ENCODE results near the gene DAP.

DAP gene

DNA sequence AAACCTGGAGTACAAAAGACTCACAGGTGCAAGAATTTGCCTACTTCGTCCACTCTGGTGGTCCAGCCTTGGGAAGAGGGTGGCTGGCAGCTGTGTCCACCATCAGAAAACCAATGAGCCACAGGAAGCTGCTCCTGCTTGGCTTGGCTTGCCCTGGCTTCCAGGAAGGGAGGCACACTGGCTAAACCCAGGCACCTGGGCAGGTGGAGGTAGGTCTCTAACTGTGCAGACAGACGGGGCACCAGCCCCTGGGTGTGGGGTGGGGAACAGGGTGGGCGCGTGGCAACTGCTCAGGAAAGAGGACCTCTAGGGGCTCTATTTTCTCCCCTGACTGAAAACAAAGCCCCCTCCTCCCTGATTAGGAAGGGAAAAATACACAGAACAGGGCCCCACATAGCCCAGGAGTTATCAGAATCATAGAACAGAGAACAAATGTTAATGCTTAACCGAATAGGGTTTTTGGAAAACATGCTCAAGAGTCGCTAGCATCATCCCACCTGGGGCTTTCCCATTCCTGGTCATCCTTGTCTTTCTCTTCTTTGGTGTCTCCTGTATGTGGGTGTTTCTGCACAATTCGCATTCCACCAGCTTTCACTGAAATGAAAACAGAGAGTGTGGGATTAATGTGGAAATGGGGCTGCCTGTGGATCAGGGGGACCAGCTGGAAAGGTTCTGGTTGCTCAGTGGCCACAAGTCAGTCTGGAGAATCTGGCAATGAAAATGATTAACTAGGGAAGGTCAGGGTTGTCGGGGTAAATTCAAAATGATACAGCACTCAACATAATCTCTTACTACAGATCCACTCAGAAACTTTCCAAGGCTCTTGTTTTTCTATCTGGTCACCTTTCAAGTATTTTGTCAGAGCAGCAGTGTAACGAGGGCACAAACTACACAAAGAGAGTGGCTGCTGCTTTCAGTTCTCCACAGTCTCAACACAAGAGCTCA lies 13.1 kb downstream of the DAP start:
- no peaks in the 10 kb centered on the region for H3K9me3 ChIP-seq (ENCODE audit: insufficient read depth, low read length)
- no peaks in the 10 kb centered on the region for H3F3A ChIP-seq (ENCODE audit: insufficient read depth)
- peaks cover 38% of the 10 kb centered on the region for H3K79me2 ChIP-seq (ENCODE audit: insufficient read depth, low read length)
- H3K4me3 ChIP-seq (ENCODE audit: insufficient read depth, low read length, poor library complexity, severe bottlenecking) = no peak overlapping the region
- H3K4me2 ChIP-seq (ENCODE audit: low read depth, low read length, poor library complexity, severe bottlenecking) = no peak overlapping the region
- no peak for TF ChIP-seq EZH2phosphoT487 (conservative IDR thresholded peaks at IDR 0.05; ENCODE audit: low read length)
- TF ChIP-seq, protein P1, sequence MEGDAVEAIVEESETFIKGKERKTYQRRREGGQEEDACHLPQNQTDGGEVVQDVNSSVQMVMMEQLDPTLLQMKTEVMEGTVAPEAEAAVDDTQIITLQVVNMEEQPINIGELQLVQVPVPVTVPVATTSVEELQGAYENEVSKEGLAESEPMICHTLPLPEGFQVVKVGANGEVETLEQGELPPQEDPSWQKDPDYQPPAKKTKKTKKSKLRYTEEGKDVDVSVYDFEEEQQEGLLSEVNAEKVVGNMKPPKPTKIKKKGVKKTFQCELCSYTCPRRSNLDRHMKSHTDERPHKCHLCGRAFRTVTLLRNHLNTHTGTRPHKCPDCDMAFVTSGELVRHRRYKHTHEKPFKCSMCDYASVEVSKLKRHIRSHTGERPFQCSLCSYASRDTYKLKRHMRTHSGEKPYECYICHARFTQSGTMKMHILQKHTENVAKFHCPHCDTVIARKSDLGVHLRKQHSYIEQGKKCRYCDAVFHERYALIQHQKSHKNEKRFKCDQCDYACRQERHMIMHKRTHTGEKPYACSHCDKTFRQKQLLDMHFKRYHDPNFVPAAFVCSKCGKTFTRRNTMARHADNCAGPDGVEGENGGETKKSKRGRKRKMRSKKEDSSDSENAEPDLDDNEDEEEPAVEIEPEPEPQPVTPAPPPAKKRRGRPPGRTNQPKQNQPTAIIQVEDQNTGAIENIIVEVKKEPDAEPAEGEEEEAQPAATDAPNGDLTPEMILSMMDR (IDR thresholded peaks at IDR 0.05; ENCODE audit: insufficient read depth, low read length, poor library complexity, severe bottlenecking) = no peak
- no peaks in the 10 kb centered on the region for H4K20me1 ChIP-seq (ENCODE audit: low read depth, low read length)
- H2AFZ ChIP-seq (ENCODE audit: low read depth, low read length, severe bottlenecking) = no peak overlapping the region
- no peaks in the 10 kb centered on the region for H3K9me2 ChIP-seq (replicated peaks; ENCODE audit: insufficient read depth, low read length)
- no peak overlapping the region for H3K9ac ChIP-seq (ENCODE audit: low read length)
- H3K27me3 ChIP-seq (ENCODE audit: low read length) = no peaks in the 10 kb centered on the region
- peaks cover 8% of the 10 kb centered on the region; the same call in 1 of the 2 replicates for H3K36me3 ChIP-seq (ENCODE audit: low read length)
- no peak overlapping the region for H3K27ac ChIP-seq (ENCODE audit: low read depth, low read length)

- no peaks in the 10 kb centered on the region for H3K9me2 ChIP-seq (replicated peaks; ENCODE audit: insufficient read depth, low read length)
- no peak overlapping the region for H3K9ac ChIP-seq (ENCODE audit: low read length)
- no peak overlapping the region for H3K4me3 ChIP-seq (ENCODE audit: insufficient read depth, low read length, poor library complexity, severe bottlenecking)
- no peaks in the 10 kb centered on the region for H4K20me1 ChIP-seq (ENCODE audit: low read depth, low read length)
- H3K4me2 ChIP-seq (ENCODE audit: low read depth, low read length, poor library complexity, severe bottlenecking) = no peak overlapping the region
- no peaks in the 10 kb centered on the region for H3F3A ChIP-seq (ENCODE audit: insufficient read depth)
- no peak overlapping the region for H3K27ac ChIP-seq (ENCODE audit: low read depth, low read length)
- H3K36me3 ChIP-seq (ENCODE audit: low read length) = peaks cover 8% of the 10 kb centered on the region; the same call in 1 of the 2 replicates
- no peaks in the 10 kb centered on the region for H3K9me3 ChIP-seq (ENCODE audit: insufficient read depth, low read length)
- H3K79me2 ChIP-seq (ENCODE audit: insufficient read depth, low read length) = peaks cover 29% of the 10 kb centered on the region
- H2AFZ ChIP-seq (ENCODE audit: low read depth, low read length, severe bottlenecking) = no peak overlapping the region
- no peaks in the 10 kb centered on the region for H3K27me3 ChIP-seq (ENCODE audit: low read length)
- TF ChIP-seq EZH2phosphoT487 (conservative IDR thresholded peaks at IDR 0.05; ENCODE audit: low read length) = no peak
- TF ChIP-seq, protein P1 (IDR thresholded peaks at IDR 0.05; ENCODE audit: insufficient read depth, low read length, poor library complexity, severe bottlenecking) = no peak
Measured at GRCh38 chr5:10746711-10747110, 14.3 kb downstream of the DAP start.

- H4K20me1 ChIP-seq (ENCODE audit: low read depth, low read length) = no peaks in the 10 kb centered on the region
Measured at GRCh38 chr5:10745133-10745532, 15.9 kb downstream of the DAP start.

More at GRCh38 chr5:10745133-10745532, 15.9 kb downstream of the DAP start:
- Histone ChIP-seq H3K36me3 (ENCODE audit: low read length) (peaks cover 18% of the 10 kb centered on the region; the same call in 1 of the 2 replicates), H3K27me3 (ENCODE audit: low read length) (no peaks in the 10 kb centered on the region), H3F3A (ENCODE audit: insufficient read depth) (no peaks in the 10 kb centered on the region), H3K9me3 (ENCODE audit: insufficient read depth, low read length) (no peaks in the 10 kb centered on the region), H2AFZ (ENCODE audit: low read depth, low read length, severe bottlenecking) (no peak overlapping the region), H3K9ac (ENCODE audit: low read length) (no peak overlapping the region), H3K27ac (ENCODE audit: low read depth, low read length) (no peak overlapping the region), H3K4me2 (ENCODE audit: low read depth, low read length, poor library complexity, severe bottlenecking) (no peak overlapping the region), H3K9me2 (replicated peaks; ENCODE audit: insufficient read depth, low read length) (no peaks in the 10 kb centered on the region), H3K4me3 (ENCODE audit: insufficient read depth, low read length, poor library complexity, severe bottlenecking) (no peak overlapping the region), H3K79me2 (ENCODE audit: insufficient read depth, low read length) (peaks cover 15% of the 10 kb centered on the region; the same call in 1 of the 2 replicates)
- no peak for TF ChIP-seq EZH2phosphoT487 (conservative IDR thresholded peaks at IDR 0.05; ENCODE audit: low read length)
- TF ChIP-seq, protein P1 (IDR thresholded peaks at IDR 0.05; ENCODE audit: insufficient read depth, low read length, poor library complexity, severe bottlenecking) = no peak

Measured in SU-DHL-6 (cell line).